22Rv1 (cell line): Measurements from ENCODE around the gene NYAP2.

Source experiments
- H3K27ac ChIP-seq: fragments of 450-650 bp; 2 replicates; pipeline ENCODE4 v1.5.1; 2017
- CTCF ChIP-seq: fragments of 450-650 bp; IDR thresholded peaks from 2 replicates; pipeline ENCODE4 v1.5.1; 2017; ENCODE audit warnings: mild to moderate bottlenecking
- ZFX ChIP-seq: fragments of 450-650 bp; IDR thresholded peaks from 2 replicates; pipeline ENCODE4 v1.6.1; 2017; ENCODE audit warnings: antibody characterized with exemption, borderline replicate concordance

Gene NYAP2

GRCh38 chr2:225494100-225494459 is 94.6 kb downstream of the NYAP2 start:
- TF ChIP-seq CTCF, result no peak
- no peak for TF ChIP-seq ZFX
- H3K27ac ChIP-seq, result no peak overlapping the region

GRCh38 chr2:225495706-225496105 is 96.2 kb downstream of the NYAP2 start:
- no peak overlapping the region for H3K27ac ChIP-seq
- no peak for TF ChIP-seq ZFX
- no peak for TF ChIP-seq CTCF

- H3K27ac ChIP-seq, result no peak overlapping the region
- TF ChIP-seq ZFX (no peak), CTCF (no peak)
Observed at GRCh38 chr2:225496568-225496967, 97.1 kb downstream of the NYAP2 start.

GRCh38 chr2:225497166-225497565 is 97.7 kb downstream of the NYAP2 start:
- TF ChIP-seq CTCF, result no peak
- TF ChIP-seq ZFX, result no peak
- no peak overlapping the region for H3K27ac ChIP-seq

- TF ChIP-seq ZFX (no peak), CTCF (no peak)
- no peak overlapping the region for H3K27ac ChIP-seq
Observed at GRCh38 chr2:225501022-225501421, 101.5 kb downstream of the NYAP2 start.

GRCh38 chr2:225502971-225503370 is 103.5 kb downstream of the NYAP2 start:
- no peak for TF ChIP-seq ZFX
- no peak for TF ChIP-seq CTCF
- no peak overlapping the region for H3K27ac ChIP-seq

GRCh38 chr2:225510796-225511195 is 111.3 kb downstream of the NYAP2 start:
- no peak overlapping the region for H3K27ac ChIP-seq
- TF ChIP-seq CTCF (no peak), ZFX (no peak)
